Upper lobe of left lung (tissue), 6 donors: ENCODE results near the gene AQP5. TPM values are rescaled to one million over a fixed set of nuclear protein-coding genes. Genes with fewer than 3 reads are reported as not detected.

Experiments
- ATAC-seq, 2 donors: fragments of 200-7000 bp; cut with Tn5 transposase; one replicate each; pipeline ENCODE4 v1.9.1; 2022; ENCODE audit warnings: mild to moderate bottlenecking in 2 of 2, moderate library complexity in 2 of 2; ENCODE audit not compliant: low FRiP score in 2 of 2
- DNase-seq, 2 donors: peaks; one replicate each; pipeline ENCODE4 v3.0.0-alpha.2; 2019 to 2020
- H3K27ac ChIP-seq, 4 donors: fragments of 200-600 bp; sonication (generic); one replicate each; pipeline ENCODE4 v1.5.1; 2016 to 2019
- H3K27me3 ChIP-seq, 4 donors: fragments of 200-600 bp; sonication (generic); one replicate each; pipeline ENCODE4 v1.5.1; 2017 to 2019
- H3K36me3 ChIP-seq, 4 donors: fragments of 200-600 bp; sonication (generic); one replicate each; pipeline ENCODE4 v1.5.1; 2016 to 2019
- H3K4me1 ChIP-seq, 4 donors: fragments of 200-600 bp; sonication (generic); one replicate each; pipeline ENCODE4 v1.5.1; 2018 to 2019
- H3K4me3 ChIP-seq, 4 donors: fragments of 200-600 bp; sonication (generic); one replicate each; pipeline ENCODE4 v1.5.1; 2017 to 2019; ENCODE audit warnings: mild to moderate bottlenecking in 2 of 4, moderate library complexity in 1 of 4
- H3K9me3 ChIP-seq, 4 donors: fragments of 200-600 bp; sonication (generic); one replicate each; pipeline ENCODE4 v1.5.1; 2018 to 2019
- EP300 ChIP-seq, 4 donors: sonication (generic); formaldehyde crosslinking; IDR thresholded peaks; one replicate each; pipeline ENCODE4 v1.5.1; 2017; ENCODE audit warnings: antibody characterized with exemption in 4 of 4, control low read depth in 2 of 4
- POLR2A ChIP-seq, 4 donors: fragments of 450-650 bp; IDR thresholded peaks; one replicate each; pipeline ENCODE4 v1.5.1; 2016 to 2017; ENCODE audit warnings: antibody characterized with exemption in 4 of 4, mild to moderate bottlenecking in 2 of 4
- POLR2AphosphoS5 ChIP-seq, 2 donors: sonication (generic); formaldehyde crosslinking; IDR thresholded peaks; one replicate each; pipeline ENCODE4 v1.5.1; 2017; ENCODE audit warnings: antibody characterized with exemption in 2 of 2
- WGBS, 2 donors: methylation state at CpG; one replicate each; pipeline ENCODE4 v1.1.5; 2017 to 2018; 5-methylcytosine and 5-hydroxymethylcytosine counted together
- total RNA-seq, 6 donors: library from RNA; depleted of rRNA in 4 of 6; stranded (reverse); fragments of >200 nt in 4 of 6; gene quantifications; one replicate each; pipeline versions ENCODE4 v1.1.0 to v1.2.1, GENCODE V29; 2016 to 2021
- TF ChIP-seq, protein P1 (sequence below), 6 experiments: fragments of 450-650 bp in 4 of 6; fragments of 200-600 bp in 2 of 6; sonication (generic) in 2 of 6; IDR thresholded peaks; one replicate each; pipeline ENCODE4 v1.5.1; 2016 to 2019; ENCODE audit warnings: antibody characterized with exemption in 6 of 6
- donor health status: DM: no; HTN: no; CAD: no; lungs with moderate emphysema.
- donor health status: DM: no; HTN: yes; CAD: no; lungs with severe emphysema.

AQP5 gene
- total RNA-seq, 6 donors from 2014 or later = 7.3 to 36.6 (median 18.1) TPM

DNA sequence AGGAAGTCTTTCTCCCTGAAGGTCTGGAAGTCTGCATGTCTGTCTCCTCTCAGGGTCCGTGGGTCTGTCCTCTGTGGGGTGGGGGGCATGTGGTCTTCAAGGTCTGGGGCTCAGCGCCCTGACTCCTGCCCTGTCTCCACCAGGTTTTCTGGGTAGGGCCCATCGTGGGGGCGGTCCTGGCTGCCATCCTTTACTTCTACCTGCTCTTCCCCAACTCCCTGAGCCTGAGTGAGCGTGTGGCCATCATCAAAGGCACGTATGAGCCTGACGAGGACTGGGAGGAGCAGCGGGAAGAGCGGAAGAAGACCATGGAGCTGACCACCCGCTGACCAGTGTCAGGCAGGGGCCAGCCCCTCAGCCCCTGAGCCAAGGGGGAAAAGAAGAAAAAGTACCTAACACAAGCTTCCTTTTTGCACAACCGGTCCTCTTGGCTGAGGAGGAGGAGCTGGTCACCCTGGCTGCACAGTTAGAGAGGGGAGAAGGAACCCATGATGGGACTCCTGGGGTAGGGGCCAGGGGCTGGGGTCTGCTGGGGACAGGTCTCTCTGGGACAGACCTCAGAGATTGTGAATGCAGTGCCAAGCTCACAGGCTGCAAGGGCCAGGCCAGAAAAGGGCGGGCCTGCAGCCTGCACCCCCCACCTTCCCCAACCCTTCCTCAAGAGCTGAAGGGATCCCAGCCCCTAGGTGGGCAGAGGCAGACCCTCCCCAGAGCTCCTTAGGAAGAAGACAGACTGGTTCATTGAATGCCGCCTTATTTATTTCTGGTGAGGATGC is 3.4 kb downstream of the AQP5 start:
- Histone ChIP-seq H3K27ac (no peak overlapping the region), H3K4me1 (peaks cover 22 to 56% (median 46%) of the 10 kb centered on the region in 4 donors), H3K9me3 (no peaks in the 10 kb centered on the region), H3K36me3 (no peaks in the 10 kb centered on the region), H3K4me3 (no peak overlapping the region), H3K27me3 (peaks cover 0 to 22% (median 6%) of the 10 kb centered on the region in 4 donors)
- TF ChIP-seq EP300 (IDR thresholded peaks at IDR 0.05) (no peak), POLR2A (IDR thresholded peaks at IDR 0.05) (no peak)
- DNase-seq (no peak), ATAC-seq (no peak)
- WGBS, 2 donors = 62 to 73% methylated on average over 10 to 13 of the region's 13 CpGs

DNA sequence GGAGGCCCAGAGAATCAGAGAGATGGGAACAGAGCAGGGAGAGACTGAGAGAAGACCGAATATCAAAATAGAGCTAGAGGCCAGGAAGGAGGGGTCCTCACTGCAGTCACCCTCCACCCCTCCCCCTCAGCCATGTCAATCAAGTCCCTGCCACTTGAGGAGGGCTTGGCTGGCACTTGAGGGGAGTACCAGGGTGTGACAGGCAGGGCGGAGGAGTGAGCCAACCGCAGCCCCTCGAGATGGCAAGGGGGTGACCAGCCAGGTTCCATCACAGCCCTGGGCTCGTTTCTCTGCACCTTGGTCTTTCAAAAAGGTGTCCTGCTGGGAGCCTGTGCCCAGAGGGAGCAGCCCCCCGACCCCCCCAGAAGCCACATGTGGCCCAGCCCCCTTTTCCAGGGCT is 4.2 kb downstream of the AQP5 start:
- 39 to 74% methylated on average over 4 to 6 of the region's 6 CpGs for WGBS, 2 donors
- no peaks in the 10 kb centered on the region for H3K9me3 ChIP-seq
- no peak overlapping the region for H3K4me3 ChIP-seq
- H3K27me3 ChIP-seq = peaks cover 0 to 19% (median 5%) of the 10 kb centered on the region in 4 donors
- H3K4me1 ChIP-seq = peaks cover 18 to 49% (median 38%) of the 10 kb centered on the region in 4 donors
- ATAC-seq (no peak), DNase-seq (peak in 1 of 2 donors; percentile 61)
- TF ChIP-seq POLR2AphosphoS5 (IDR thresholded peaks at IDR 0.05) (no peak), POLR2A (IDR thresholded peaks at IDR 0.05) (no peak), EP300 (IDR thresholded peaks at IDR 0.05) (no peak)
- TF ChIP-seq, protein P1, sequence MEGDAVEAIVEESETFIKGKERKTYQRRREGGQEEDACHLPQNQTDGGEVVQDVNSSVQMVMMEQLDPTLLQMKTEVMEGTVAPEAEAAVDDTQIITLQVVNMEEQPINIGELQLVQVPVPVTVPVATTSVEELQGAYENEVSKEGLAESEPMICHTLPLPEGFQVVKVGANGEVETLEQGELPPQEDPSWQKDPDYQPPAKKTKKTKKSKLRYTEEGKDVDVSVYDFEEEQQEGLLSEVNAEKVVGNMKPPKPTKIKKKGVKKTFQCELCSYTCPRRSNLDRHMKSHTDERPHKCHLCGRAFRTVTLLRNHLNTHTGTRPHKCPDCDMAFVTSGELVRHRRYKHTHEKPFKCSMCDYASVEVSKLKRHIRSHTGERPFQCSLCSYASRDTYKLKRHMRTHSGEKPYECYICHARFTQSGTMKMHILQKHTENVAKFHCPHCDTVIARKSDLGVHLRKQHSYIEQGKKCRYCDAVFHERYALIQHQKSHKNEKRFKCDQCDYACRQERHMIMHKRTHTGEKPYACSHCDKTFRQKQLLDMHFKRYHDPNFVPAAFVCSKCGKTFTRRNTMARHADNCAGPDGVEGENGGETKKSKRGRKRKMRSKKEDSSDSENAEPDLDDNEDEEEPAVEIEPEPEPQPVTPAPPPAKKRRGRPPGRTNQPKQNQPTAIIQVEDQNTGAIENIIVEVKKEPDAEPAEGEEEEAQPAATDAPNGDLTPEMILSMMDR (IDR thresholded peaks at IDR 0.05) = no peak
- no peak overlapping the region for H3K27ac ChIP-seq
- H3K36me3 ChIP-seq = no peaks in the 10 kb centered on the region

- DNase-seq (no peak), ATAC-seq (no peak)
- H3K9me3 ChIP-seq = no peaks in the 10 kb centered on the region
- no peaks in the 10 kb centered on the region for H3K36me3 ChIP-seq
- WGBS, 2 donors = 32 to 34% methylated on average over 13 to 16 of the region's 16 CpGs
- H3K27me3 ChIP-seq = peaks cover 0 to 12% (median 2%) of the 10 kb centered on the region in 4 donors
- no peak overlapping the region for H3K4me3 ChIP-seq
- TF ChIP-seq EP300 (IDR thresholded peaks at IDR 0.05) = no peak
- TF ChIP-seq POLR2AphosphoS5 (IDR thresholded peaks at IDR 0.05) = no peak
- TF ChIP-seq, protein P1 (IDR thresholded peaks at IDR 0.05) = no peak
- TF ChIP-seq POLR2A (IDR thresholded peaks at IDR 0.05) = no peak
- peaks cover 12 to 44% (median 31%) of the 10 kb centered on the region in 4 donors for H3K4me1 ChIP-seq
- H3K27ac ChIP-seq = no peak overlapping the region
Measured at GRCh38 chr12:49966511-49967041, 4.9 kb downstream of the AQP5 start.

- Histone ChIP-seq H3K4me3 (peak overlapping the region in 3 of 4 donors; percentile 34 to 45 (median 43)), H3K9me3 (no peaks in the 10 kb centered on the region), H3K4me1 (peaks cover 11 to 44% (median 28%) of the 10 kb centered on the region in 4 donors), H3K27ac (no peak overlapping the region), H3K36me3 (no peaks in the 10 kb centered on the region), H3K27me3 (peaks cover 0 to 6% (median 0%) of the 10 kb centered on the region in 4 donors)
- TF ChIP-seq, protein P1 (IDR thresholded peaks at IDR 0.05) = peak; percentile 85 to 96 (median 96)
- TF ChIP-seq POLR2AphosphoS5 (IDR thresholded peaks at IDR 0.05) (no peak), POLR2A (IDR thresholded peaks at IDR 0.05) (no peak)
- 1% methylated on average over 12 of the region's 40 CpGs; no CpG with 5 or more reads in 1 of the 2 donors for WGBS, 2 donors
- ATAC-seq (peak; percentile 90 to 92), DNase-seq (peak; percentile 93 to 98)
Measured at GRCh38 chr12:49967042-49967776, 5.5 kb downstream of the AQP5 start.

DNA sequence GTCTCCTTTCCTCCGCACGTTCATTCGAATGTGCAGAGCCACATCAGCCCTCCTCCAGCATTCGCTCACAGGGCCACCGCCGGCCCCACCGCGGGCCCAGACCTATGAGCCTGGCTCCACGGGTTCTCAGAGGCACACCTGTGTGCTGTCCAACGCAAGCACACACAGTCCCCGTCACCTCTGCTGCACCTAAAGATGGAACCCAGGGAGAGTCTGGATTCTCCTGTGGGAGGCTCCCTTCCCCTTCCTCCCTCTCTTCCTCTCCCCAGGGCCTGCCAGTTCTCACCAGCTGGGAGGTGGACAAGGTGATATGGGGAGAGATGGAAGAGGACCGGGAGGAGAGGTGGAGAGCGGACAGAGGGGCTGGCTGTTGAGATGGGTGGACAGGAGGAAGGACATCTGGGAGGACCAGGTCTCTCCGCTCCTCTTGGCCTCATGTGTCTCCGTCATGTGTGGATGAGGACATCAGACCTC is 6.1 kb downstream of the AQP5 start:
- Histone ChIP-seq H3K36me3 (no peaks in the 10 kb centered on the region), H3K27me3 (peaks cover 0 to 5% (median 0%) of the 10 kb centered on the region in 4 donors), H3K27ac (no peak overlapping the region), H3K4me1 (peaks cover 8 to 38% (median 25%) of the 10 kb centered on the region in 4 donors), H3K4me3 (peak overlapping the region in 3 of 4 donors; percentile 34 to 45 (median 43)), H3K9me3 (no peaks in the 10 kb centered on the region)
- WGBS, 2 donors = 44 to 51% methylated on average over 9 to 13 of the region's 15 CpGs
- ATAC-seq (no peak), DNase-seq (no peak)
- TF ChIP-seq EP300 (IDR thresholded peaks at IDR 0.05) (no peak), POLR2A (IDR thresholded peaks at IDR 0.05) (no peak), POLR2AphosphoS5 (IDR thresholded peaks at IDR 0.05) (no peak)
- TF ChIP-seq, protein P1 (IDR thresholded peaks at IDR 0.05) = no peak
